GM12801 (cell line): ENCODE results near the gene RPTOR.

Source experiments
- TF ChIP-seq, protein P1 (sequence below): IDR thresholded peaks from one replicate; pipeline ENCODE4 v1.5.1; 2011; ENCODE audit warnings: control low read depth; ENCODE audit not compliant: insufficient read length; ENCODE audit errors: extremely low read depth

The RPTOR gene

DNA sequence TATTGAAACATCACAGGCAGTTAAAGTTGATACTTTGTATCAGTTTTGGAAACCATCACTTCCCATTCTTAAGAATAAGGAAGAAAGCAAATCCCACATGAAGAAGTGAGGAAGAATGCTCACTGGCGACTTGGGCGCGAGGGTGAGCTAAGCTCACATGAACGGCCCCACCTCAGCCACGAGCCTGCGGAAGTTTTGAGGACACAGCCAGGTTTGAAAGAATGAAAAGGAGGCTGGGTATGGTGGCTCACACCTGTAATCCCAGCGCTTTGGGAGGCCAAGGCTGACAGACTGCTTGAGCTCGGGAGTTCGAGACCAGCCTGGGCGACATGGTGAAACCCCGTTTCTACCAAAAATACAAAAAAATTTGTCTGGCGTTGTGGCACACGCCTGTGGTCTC is 336.7 kb downstream of the RPTOR start:
- TF ChIP-seq, protein P1, sequence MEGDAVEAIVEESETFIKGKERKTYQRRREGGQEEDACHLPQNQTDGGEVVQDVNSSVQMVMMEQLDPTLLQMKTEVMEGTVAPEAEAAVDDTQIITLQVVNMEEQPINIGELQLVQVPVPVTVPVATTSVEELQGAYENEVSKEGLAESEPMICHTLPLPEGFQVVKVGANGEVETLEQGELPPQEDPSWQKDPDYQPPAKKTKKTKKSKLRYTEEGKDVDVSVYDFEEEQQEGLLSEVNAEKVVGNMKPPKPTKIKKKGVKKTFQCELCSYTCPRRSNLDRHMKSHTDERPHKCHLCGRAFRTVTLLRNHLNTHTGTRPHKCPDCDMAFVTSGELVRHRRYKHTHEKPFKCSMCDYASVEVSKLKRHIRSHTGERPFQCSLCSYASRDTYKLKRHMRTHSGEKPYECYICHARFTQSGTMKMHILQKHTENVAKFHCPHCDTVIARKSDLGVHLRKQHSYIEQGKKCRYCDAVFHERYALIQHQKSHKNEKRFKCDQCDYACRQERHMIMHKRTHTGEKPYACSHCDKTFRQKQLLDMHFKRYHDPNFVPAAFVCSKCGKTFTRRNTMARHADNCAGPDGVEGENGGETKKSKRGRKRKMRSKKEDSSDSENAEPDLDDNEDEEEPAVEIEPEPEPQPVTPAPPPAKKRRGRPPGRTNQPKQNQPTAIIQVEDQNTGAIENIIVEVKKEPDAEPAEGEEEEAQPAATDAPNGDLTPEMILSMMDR = no peak

DNA sequence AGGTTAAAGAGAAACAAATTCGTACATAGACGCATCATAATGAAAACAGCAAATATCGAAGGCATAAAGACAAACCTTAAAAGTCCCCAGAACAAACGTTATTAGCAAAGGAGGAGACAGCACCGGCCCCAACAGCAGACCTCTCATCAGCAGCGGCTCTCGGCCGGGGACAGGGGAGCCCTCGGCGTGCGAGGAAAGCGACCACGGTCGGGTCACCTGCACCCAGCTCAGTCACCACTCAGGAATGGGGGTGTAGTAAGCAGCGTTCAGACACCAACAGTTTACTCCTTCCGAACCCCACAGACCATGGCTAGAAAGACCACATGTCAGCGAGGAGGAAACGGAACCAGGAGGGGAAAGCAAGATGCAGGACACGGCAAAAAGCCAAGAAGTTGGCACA is 337.7 kb downstream of the RPTOR start:
- TF ChIP-seq, protein P1 = no peak

DNA sequence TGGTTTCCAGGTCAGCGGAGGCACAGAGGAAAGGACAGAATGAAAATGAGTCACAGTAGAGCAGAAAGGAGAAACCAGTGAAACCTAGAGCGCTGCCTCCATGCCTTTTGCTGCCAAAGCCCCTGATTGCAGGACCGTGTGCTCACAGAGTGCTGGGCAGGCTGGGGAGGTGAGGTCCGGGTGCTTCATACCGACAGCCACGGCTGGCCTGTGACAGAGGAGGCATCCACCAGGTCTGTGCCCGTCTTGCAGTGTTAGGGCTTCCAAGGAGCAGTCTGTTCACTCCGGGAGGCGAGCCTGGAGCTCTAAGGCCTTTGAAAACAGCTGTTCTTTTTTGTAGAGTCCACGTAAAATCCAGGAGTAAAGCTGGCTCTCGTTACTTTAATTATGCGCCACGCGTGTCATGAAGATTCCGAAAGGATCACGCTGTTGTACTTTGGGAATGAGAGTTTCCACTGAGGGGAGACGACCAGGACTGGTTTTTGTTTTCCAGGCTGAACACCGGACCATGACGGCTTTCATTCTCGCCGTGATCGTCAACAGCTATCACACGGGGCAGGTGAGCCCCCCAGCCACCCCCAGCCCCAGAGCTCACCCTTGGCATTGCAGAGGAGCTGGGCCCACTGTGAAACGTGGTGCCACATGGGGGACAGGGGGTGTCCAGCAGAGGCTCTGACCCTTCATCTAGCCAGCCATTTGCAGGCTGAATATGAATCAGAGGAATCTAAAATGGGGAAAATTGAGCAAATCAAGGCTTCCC is 338.5 kb downstream of the RPTOR start:
- TF ChIP-seq, protein P1 = no peak

DNA sequence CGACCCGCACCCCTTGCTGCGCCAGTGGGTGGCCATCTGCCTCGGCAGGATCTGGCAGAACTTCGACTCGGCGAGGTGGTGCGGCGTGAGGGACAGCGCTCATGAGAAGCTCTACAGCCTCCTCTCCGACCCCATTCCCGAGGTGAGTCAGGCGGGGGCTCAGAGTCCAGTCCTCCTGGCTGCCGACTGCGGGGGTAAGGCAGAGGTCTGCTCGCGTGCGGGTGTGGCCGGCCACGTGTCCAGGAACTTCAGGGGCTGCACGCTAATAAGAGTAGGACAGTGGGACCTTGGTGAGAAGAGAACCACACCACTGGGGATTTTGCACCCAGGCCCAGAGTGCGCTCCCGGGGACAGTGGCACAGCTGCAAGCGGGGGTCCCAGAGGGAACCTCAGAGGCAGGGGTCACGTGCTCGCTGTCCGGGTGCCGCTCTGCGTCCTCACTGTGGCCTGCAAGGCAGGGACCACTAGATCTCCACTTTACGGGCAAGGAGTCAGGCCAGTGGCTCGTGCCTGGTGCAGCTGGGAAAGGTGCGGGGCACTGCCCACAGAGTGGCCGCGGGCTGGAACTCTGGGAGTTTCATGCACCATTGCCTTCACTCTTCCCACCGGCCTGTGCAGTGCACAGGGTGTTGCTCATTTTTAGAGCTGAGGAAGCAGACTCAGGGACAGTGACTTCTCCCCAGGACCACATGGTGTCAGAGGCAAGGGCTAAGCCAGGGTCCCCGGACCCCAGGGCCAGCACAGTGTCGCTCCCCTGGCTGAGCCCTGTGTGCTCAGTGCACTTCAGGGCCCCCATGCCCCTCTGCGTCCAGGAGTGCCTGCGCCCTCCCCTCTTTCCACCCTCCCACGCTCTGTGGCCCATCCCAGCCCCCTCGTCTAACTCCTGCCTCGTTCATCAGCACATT is 339.4 kb downstream of the RPTOR start:
- TF ChIP-seq, protein P1 = no peak

DNA sequence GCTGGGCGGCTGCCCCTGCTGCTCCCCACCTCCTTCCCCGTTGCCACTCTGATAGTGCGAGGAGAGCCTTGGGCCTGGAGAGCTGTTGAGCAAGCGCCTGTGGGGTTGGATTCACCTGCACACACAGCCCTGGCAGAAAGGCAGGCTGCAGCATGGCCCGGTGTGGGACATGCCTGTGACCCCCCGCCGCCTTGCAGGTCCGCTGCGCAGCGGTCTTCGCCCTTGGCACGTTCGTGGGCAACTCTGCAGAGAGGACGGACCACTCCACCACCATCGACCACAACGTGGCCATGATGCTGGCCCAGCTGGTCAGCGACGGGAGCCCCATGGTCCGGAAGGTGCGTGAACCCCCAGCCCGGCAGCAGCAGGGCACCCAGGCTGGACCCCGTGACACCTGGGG is 340.2 kb downstream of the RPTOR start:
- TF ChIP-seq, protein P1 = no peak

DNA sequence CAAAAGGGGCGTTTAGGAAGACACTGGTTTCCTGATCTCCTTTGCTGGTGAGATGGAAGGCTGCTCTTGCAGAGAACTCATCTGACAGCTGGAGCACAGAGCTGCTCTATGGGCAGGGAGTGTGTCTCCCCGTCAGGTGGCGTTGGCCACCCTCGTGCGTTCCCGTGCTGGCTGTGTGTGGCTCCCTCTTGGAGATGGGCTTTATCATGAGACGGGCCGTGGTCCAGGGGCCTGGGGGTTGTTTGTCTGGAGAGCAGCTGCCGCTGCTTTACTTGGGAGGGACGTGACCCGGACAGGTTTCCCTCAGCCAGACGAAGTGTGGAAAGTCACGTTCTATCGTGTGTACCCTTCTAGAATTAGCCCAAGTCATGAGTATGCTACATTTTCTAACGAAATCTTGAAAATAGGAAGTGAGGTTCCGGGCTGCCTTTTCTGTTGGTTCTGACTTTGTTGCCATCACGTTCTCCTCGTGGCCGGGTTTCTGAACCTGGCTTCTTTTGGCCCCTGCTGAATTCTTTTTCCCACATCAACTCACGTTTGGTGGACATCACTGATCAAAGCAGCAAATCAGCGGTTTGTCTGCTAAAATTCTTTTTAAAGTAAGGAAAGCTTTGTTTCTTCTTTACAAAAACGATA is 341.4 kb downstream of the RPTOR start:
- TF ChIP-seq, protein P1 = no peak
